ENCODE measurements around the gene WIPF2. TPM values are rescaled to one million over a fixed set of nuclear protein-coding genes. Genes with fewer than 3 reads are reported as not detected.

Gene WIPF2
- 24.1 TPM for polyA plus RNA-seq (2013, experiment 1 of 2; ENCODE audit: insufficient read length)
- 23.2 TPM for polyA plus RNA-seq (2013, experiment 2 of 2; ENCODE audit: insufficient read length)

DNA sequence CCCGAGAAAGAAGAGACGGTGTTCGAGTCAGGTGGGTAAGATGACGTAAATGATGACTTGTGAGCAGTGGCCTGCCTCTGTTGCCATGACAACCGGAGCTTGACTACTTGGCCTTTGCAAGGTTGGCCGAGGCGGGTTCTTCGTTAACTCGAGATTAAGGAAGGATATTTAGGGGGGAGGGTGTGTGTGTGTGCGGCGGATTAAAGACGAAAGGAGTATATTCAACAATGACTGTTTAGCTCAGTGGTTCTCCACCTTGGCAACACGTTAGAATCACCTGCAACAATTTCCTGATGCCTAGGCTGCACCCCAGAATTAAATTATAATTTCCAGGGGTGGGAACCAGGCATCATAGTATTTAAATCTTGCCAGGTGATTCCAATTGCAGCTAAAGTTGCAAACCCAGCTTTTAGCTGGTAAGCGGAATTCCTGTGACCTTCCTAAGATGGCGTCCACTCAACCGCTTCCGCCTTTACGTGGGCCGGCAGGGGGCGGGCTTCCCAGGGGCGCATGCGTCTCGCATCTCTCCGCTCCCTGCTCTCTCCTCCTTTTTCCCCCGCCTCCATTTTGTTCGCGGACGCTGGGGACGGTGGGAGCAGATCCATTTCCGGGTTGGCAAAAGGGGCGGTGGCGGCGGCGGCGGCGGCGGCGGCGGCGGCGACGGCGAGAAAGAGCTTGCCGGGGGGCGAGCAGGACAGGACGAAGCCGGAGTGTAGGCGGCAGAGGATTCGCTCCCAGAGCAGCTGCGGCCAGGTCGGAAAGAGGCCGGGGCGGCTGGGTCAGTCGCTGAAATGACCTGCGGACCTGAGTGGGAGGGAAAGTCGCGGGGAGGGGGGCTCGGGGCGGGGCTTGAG, at the start of gene WIPF2:
Gene WIPF2 (plus strand): TSS at position 565 of the 854 bp plus-strand sequence. CDS start 37,156 bp downstream, outside the sequence.
- DNase-seq: peak; percentile 97

GRCh38 chr17:40170325-40170724, 48.8 kb upstream of the WIPF2 start:
- no peak for DNase-seq

DNA sequence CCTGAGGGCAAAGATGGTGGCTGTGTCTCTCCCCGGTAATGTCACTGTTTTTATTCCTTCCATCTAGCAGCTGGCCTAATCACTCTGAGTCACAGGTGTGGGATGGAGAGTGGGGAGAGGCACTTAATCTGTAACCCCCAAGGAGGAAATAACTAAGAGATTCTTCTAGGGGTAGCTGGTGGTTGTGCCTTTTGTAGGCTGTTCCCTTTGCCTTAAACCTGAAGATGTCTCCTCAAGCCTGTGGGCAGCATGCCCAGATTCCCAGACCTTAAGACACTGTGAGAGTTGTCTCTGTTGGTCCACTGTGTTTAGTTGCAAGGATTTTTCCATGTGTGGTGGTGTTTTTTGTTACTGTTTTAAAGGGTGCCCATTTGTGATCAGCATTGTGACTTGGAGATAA, 47.4 kb upstream of the WIPF2 start:
- no peak for DNase-seq

DNA sequence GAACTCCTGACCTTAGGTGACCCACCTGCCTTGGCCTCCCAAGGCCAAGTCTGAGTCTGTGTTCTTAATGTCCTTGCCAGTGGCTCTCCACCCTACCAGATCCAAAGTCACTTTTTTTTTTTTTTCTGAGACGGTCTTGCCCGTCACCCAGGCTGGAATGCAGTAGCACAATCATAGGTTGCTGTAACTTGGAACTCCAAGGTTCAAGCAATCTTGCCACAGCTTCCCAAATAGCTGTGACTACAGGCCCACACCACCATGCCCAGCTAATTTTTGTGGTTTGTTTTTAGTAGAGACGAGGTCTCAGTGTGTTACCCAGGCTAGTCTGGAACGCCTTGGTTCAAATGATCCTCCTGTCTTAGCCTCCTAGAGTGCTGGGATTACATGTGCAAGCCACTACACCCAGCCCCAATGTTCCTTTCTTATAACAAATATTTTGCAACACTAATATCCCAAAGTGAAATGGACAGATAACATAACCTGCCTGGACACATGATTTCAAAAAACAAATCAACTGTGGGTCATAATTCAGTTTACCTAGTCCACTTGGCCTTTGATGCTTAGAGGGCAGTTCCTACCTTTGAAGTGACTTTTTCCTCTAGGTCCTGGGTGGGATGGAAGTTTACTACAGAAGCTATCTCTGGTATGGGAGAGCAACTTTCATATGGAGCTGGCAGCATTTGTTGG, 45.9 kb upstream of the WIPF2 start:
- no peak for DNase-seq

DNA sequence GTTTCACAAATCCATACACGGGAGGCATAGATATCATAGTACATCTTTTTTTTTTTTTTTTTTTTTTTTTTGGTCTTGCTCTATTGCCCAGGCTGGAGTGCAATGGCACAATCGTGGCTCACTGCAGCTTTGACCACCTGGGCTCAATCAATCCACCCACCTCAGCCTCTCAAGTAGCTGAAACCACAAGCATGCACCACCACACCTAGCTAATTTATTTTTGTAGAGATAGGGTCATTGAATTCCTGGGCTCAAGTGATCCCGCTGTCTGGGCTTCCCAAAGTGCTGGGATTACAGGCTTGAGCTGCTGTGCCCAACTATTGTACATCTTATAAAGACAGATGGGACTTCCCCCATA, 45.3 kb upstream of the WIPF2 start:
- DNase-seq: no peak

DNA sequence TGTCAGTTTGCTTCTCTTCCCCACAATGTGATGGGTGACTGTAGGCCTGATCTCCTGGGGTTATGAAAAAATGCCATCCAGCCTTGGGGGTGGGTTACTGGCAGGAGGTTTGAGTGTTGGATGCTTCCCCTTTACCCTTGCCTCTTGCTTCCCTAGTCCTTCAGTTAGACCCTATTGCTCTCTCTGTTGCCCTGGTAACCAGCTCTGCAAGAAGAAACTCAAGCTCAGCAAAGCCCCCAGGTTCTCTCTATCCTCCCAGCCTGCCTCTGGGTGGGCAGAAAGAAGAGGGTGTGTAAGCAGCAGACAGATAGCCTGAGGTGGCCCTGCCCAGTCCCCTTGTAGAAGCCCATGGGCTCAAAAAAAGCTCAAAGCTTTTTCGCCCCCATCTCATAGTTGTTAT, 44.6 kb upstream of the WIPF2 start:
- no peak for DNase-seq

DNA sequence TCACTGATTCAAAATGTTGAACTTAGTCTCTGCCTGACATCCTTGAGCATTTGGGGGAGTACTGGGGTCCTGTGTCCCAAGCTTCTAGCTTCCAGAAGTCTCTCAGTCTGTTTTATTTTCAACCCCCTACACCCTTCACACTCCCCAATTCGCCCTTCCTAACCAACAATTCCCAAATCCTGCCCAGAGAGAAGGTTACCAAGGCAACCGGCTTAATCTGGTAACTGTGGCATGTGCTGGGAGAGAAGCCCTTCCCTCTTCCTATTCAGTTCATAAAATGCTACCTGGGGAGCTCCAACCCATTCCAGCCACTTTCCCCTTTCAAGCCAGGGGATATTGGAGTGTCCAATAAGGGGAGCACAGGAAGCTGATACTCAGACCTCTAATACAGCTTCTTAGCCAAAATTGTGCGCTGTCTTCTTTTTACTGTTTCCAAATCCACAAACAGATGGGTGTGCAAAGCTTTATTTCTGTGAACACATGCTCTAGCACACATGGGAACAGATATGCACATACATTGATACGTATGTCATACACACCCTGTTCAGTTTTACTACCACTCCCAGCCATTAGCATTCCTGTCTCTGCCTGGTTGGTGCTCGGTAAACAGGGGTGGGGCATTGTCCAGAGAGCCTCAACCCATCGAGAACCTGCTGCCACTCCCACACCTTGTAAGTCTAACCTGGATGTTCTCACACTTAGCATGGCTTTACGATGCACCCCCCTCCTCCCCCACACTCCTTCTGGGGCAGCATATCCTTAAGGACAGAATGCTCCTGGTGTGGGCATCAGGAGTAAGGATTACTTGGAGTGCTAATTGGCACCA, 43.0 kb upstream of the WIPF2 start:
- DNase-seq: no peak

DNA sequence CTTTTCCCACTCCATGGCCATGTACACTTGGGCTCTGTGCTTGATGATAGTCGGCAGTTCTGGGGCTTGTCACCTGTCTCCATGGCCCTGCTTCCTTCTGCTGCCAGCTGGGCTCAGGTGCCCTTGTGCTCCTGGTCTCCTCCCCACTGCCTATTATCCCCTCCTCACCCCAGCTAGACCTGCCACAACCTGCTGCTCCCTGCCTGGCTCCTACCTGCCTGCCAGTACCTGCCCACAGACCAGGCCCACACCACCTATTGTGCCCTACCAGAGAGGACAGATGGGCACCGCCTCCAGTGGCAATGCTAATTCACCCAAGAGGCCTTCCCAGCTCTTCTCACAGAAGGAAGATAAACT, 42.4 kb upstream of the WIPF2 start:
- DNase-seq: no peak

DNA sequence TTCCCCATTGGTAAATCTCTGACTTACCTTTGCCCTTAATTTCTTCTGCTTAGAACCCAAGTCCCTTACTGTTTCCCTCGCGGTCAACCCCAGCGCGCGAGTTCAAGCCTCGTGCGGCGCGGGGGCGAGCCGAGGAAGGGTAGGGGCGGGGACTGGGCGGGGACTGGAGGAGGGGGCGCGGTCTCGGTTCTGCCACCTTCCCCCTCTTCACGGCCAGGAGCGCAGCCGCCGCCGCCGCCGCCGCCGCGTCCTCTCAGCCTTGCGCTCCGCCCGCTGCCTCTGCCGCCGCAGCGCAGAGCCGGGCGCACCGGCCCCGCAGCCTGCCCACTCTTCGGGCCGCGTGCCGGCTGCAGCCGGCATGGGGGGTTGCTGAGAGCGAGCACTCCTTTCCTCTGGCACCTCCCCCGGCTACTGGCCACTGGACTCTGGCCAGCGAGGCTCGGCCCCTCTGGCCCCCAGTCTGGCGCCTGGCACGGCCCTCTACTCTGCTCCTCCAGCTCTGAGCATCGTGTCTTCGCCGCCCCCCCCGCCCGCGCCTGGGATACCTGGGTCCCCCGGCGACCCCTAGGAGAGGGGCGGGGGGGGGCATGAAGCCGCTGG, 41.7 kb upstream of the WIPF2 start, which contains the start of gene RAPGEFL1:
Gene RAPGEFL1 (plus strand): TSS at position 196 of the 600 bp plus-strand sequence. CDS start 392 bp downstream, at position 588.
- peak; percentile 67 for DNase-seq

DNA sequence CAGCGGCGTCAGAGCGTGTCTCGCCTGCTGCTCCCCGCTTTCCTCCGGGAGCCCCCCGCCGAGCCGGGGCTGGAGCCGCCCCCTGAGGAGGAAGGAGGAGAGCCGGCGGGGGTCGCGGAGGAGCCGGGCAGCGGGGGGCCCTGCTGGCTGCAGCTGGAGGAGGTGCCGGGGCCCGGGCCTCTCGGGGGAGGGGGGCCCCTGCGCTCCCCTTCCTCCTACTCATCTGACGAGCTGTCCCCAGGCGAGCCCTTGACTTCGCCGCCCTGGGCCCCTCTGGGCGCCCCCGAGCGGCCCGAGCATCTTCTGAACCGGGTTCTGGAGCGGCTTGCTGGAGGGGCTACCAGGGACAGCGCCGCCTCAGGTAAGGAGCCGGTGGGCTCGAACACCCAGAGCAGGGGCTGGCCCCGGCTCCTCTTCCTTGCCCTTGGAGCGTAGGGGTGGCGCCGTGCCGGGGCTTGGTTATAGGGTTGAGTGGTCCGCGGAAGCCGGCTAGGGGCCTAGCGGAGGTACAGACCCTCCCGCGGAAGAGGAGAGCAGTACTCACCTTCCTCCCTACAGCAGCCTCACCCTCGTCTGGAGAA, 41.0 kb upstream of the WIPF2 start:
- no peak for DNase-seq

DNA sequence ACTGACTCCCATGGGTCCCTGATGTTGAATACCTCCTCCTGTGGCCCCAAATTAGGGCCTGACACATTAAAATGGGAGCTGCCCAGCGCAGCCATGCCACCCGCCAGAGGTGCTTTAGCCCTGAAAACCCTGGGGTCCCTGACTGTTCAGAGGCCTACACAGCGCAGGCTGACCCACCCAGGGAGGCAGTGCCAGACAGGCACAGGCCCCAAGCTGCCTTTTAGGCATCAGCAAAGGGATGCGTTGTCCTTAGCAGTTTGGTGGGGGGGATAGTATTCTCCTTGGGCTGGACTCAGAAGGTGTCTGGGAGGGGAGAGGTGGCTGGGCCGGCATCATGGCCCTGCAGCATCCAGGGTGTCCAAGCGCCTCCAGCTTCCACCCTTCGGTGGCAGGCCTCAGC, 40.4 kb upstream of the WIPF2 start:
- DNase-seq: no peak

DNA sequence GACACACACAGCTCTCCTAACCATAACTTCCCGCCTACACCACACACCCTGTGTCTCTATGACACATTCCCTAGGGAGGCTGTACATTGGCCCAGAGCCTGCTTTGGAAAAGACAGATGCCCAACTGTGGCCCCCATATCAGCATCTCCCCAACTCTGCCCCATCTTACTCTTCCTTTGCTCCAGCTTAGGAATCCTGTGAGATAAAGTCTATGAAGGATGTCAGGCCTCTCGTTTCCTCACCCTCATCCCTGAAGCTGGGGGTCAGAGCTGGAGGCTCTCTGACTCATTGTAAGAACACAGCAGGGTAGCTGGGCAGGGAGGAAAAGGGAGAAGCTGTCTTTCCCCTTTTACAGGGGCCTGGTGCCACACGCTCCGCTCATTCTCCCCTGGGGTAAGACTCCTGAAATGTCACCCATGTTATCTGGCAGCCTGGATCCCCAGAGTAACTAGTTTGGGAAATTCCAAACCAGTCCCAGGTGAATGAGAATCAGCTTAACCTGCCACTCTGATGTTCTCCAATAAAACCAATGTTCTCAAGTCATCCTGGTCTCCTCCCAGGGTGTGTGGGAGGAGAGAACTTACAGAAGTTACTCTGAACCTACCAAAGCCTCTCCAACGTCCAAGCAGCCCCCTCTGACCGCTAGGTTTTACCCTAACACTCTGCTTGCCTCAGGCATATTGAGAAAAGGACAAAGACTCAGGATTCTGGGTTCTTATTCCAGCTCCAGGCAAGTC, 39.0 kb upstream of the WIPF2 start:
- DNase-seq: peak; percentile 48

DNA sequence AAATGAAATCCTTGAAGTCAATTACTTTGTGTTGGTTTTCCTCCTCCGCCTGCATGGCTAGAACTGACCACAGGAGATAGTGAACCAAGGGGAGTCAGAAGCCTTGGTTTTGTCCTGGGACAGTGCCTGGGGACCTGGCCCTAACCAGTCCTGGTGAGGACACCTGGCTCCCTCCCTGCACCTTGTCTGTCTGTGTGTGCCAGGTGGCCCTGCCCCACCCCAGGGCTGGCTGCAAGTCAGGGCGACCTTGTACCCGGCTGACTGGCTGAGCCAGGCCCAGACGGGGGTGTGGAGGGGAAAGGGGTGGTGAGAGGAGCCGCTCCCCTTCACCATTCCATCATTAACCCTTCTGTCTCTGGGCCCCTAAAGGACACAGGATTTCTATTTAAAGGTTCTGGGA, 38.4 kb upstream of the WIPF2 start:
- DNase-seq: no peak

GRCh38 chr17:40181205-40181604, 37.9 kb upstream of the WIPF2 start:
- no peak for DNase-seq

GRCh38 chr17:40182606-40183005, 36.5 kb upstream of the WIPF2 start:
- DNase-seq: no peak

GRCh38 chr17:40187238-40187637, 31.9 kb upstream of the WIPF2 start:
- no peak for DNase-seq

DNA sequence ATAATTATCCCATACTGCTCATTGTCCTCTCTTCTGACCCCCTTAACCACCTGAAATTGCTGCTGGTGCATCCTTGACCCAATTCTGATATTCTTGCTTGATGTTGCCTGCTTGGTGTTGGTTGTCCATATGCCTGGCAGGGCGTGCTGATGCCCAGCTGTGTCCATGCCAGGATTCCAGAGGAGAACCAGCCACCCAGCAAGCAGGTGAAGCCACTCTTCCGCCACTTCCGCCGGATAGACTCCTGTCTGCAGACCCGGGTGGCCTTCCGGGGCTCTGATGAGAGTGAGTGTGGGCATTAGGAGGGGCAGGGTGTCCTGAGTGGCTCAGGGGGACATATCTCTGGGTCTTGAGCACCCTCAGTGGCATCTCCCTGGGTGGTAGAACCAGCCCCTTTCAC, 30.4 kb upstream of the WIPF2 start:
- DNase-seq: no peak

GRCh38 chr17:40190197-40191021, 28.7 kb upstream of the WIPF2 start:
- no peak for DNase-seq

- peak; percentile 68 for DNase-seq
These were observed 27.6 kb upstream of the WIPF2 start for GRCh38 chr17:40191237-40192208.

Data from fibroblast of skin of abdomen (primary cell).